Heart left ventricle (tissue), 16 donors: ENCODE measurements around the gene SLK. TPM values are rescaled to one million over a fixed set of nuclear protein-coding genes. Genes with fewer than 3 reads are reported as not detected.
A peak's percentile ranks its signal among the peaks of the same experiment; 100 is the strongest.

ENCODE experiments used
- ATAC-seq, 4 donors: fragments of 200-7000 bp; cut with Tn5 transposase; one replicate each; pipeline ENCODE4 v1.9.1; 2020 to 2022; ENCODE audit warnings: moderate library complexity in 4 of 4, mild to moderate bottlenecking in 3 of 4, moderate number of reproducible peaks in 1 of 4
- DNase-seq, 5 donors: peaks; one replicate each; pipeline ENCODE4 v3.0.0-alpha.2; 2020
- H3K27ac ChIP-seq, 12 donors: fragments of 200-600 bp; sonication (generic) in 4 of 12; one replicate each; pipeline versions ENCODE4 v1.5.0 to v1.8.0; 2016 to 2022; ENCODE audit warnings: mild to moderate bottlenecking in 2 of 12
- H3K27me3 ChIP-seq, 9 donors: fragments of 200-600 bp; sonication (generic) in 2 of 9; one replicate each; pipeline versions ENCODE4 v1.5.1 to v1.8.0; 2016 to 2022; ENCODE audit warnings: mild to moderate bottlenecking in 3 of 9
- H3K36me3 ChIP-seq, 9 donors: fragments of 200-600 bp; sonication (generic) in 2 of 9; one replicate each; pipeline versions ENCODE4 v1.5.0 to v1.8.0; 2018 to 2022; ENCODE audit warnings: mild to moderate bottlenecking in 2 of 9
- H3K4me1 ChIP-seq, 12 donors: fragments of 200-600 bp; sonication (generic) in 4 of 12; one replicate each; pipeline versions ENCODE4 v1.5.0 to v1.8.0; 2016 to 2022; ENCODE audit warnings: mild to moderate bottlenecking in 3 of 12
- H3K4me3 ChIP-seq, 12 donors: fragments of 200-600 bp; sonication (generic) in 4 of 12; one replicate each; pipeline versions ENCODE4 v1.5.0 to v1.8.0; 2017 to 2022; ENCODE audit warnings: mild to moderate bottlenecking in 9 of 12, moderate library complexity in 4 of 12
- H3K9me3 ChIP-seq, 12 donors: fragments of 200-600 bp; sonication (generic) in 4 of 12; one replicate each; pipeline versions ENCODE4 v1.5.0 to v1.8.0; 2016 to 2022; ENCODE audit warnings: mild to moderate bottlenecking in 1 of 12
- CTCF ChIP-seq, 12 donors: fragments of 200-600 bp; sonication (generic) in 4 of 12; IDR thresholded peaks; one replicate each; pipeline versions ENCODE4 v1.5.0 to v1.8.0; 2018 to 2022; ENCODE audit warnings: antibody characterized with exemption in 12 of 12, mild to moderate bottlenecking in 5 of 12
- POLR2A ChIP-seq, 2 donors: fragments of 450-650 bp; IDR thresholded peaks; one replicate each; pipeline ENCODE4 v1.6.1; 2017; ENCODE audit warnings: antibody characterized with exemption in 2 of 2, mild to moderate bottlenecking in 2 of 2, moderate library complexity in 2 of 2
- WGBS, 4 donors: extraction: QIAGEN DNeasy Blood & Tissue Kit in 2 of 4; methylation state at CpG; one replicate each; pipeline versions ENCODE4 v1.1.5 to v1.1.7; 2013 to 2018; 5-methylcytosine and 5-hydroxymethylcytosine counted together
- intact Hi-C, 10 donors: fragments of 100-400 bp; cut with DNase I; formaldehyde crosslinking; loops; one replicate each; pipeline versions ENCODE4 v1.11.1 to v1.14.2; 2022
- polyA plus RNA-seq, 2 donors: library from polyadenylated mRNA; stranded (reverse); fragments of 200-250 nt; gene quantifications; one replicate each; pipeline ENCODE4 v1.2.3, GENCODE V29; 2013
- total RNA-seq, 9 donors: library from RNA; depleted of rRNA in 2 of 9; stranded (reverse); fragments of >200 nt in 2 of 9; fragmentation: NEBNext Ultra II Directional in 3 of 9; extraction: Animal tissue kit (Norgen Biotek cat#: 25700) in 3 of 9; gene quantifications; one replicate each; pipeline versions ENCODE4 v1.1.0 to v1.2.4, GENCODE V29; 2016 to 2023
- donor health status: ischemic (EF 13 %, LVEDD 7.1; RV severe dilation, severe dysfunction).
- donor health status: healthy with polysubstance abuse.
- donor health status: DM: no; HTN: yes; CAD: no.
- donor health status: DM: no; HTN: no; CAD: no.
- donor health status: ischemic (EF 25% LVEDD 6.9; RV normal size, moderate dysfunction).
- donor health status: ischemic (EF 25% LVEDD 5.7; RV mildly dilated, moderate dysfunction).
- donor health status: healthy.
- donor health status: DM: yes; HTN: yes; CAD: no.
- donor health status: ischemic (EF 35%, LVEDD 5.7; RV mildly dilated, moderate dysfunction).
- donor health status: nonischemic (EF 11% LVEDD 7.7; RV severe dilation, severe dysfunction).
- donor health status: DM: yes; HTN: yes; CAD: no.
- donor health status: PGD.
- donor health status: ischemic (EF 29% LVEDD 5.4; RV normal size, mild dysfunction).
- donor health status: nonischemic (EF 23%, LVEDD 6.1; RV moderate dilation, normal function).

SLK gene
- total and polyA plus RNA-seq, 11 donors: 10.0 to 57.8 (median 45.2) TPM

GRCh38 chr10:104022026-104022425 lies 55.1 kb downstream of the SLK start:
- ATAC-seq: no peak
- peaks cover 0 to 100% (median 92%) of the 10 kb centered on the region in 9 donors for H3K36me3 ChIP-seq
- WGBS, 4 donors: 78 to 86% (median 80%) methylated on average over 5 of the region's 5 CpGs
- H3K9me3 ChIP-seq: no peaks in the 10 kb centered on the region
- no peak overlapping the region for H3K27ac ChIP-seq
- H3K27me3 ChIP-seq: no peaks in the 10 kb centered on the region
- H3K4me3 ChIP-seq: no peak overlapping the region
- DNase-seq: no peak
- intact Hi-C loops: loop anchor here in 3 of 10 donors (10.0 kb wide), 1 partner anchor 137 kb away; no protein-coding TSS in a partner anchor
- TF ChIP-seq POLR2A (IDR thresholded peaks at IDR 0.05) (no peak), CTCF (IDR thresholded peaks at IDR 0.05) (no peak)
- H3K4me1 ChIP-seq: peaks cover 0 to 9% (median 0%) of the 10 kb centered on the region in 12 donors

GRCh38 chr10:104025524-104025923 lies 58.6 kb downstream of the SLK start:
- intact Hi-C loops: loop anchor here in 3 of 10 donors (5.0 to 10.0 kb wide), 2 partner anchors 97 to 141 kb away; partner anchors contain the start of gene SFR1 (in 2 of the 3)
- TF ChIP-seq POLR2A (IDR thresholded peaks at IDR 0.05) (no peak), CTCF (IDR thresholded peaks at IDR 0.05) (no peak)
- no peaks in the 10 kb centered on the region for H3K27me3 ChIP-seq
- H3K4me3 ChIP-seq: no peak overlapping the region
- no peaks in the 10 kb centered on the region for H3K9me3 ChIP-seq
- DNase-seq (no peak), ATAC-seq (no peak)
- 56 to 64% (median 60%) methylated on average over 5 of the region's 5 CpGs for WGBS, 4 donors
- H3K4me1 ChIP-seq: peaks cover 0 to 26% (median 16%) of the 10 kb centered on the region in 12 donors
- peaks cover 0 to 88% (median 76%) of the 10 kb centered on the region in 9 donors for H3K36me3 ChIP-seq
- H3K27ac ChIP-seq: peak overlapping the region in 1 of 12 donors; percentile 33

GRCh38 chr10:104026762-104027161 lies 59.8 kb downstream of the SLK start:
- H3K27me3 ChIP-seq: no peaks in the 10 kb centered on the region
- H3K4me3 ChIP-seq: no peak overlapping the region
- H3K27ac ChIP-seq: no peak overlapping the region
- H3K36me3 ChIP-seq: peaks cover 0 to 83% (median 68%) of the 10 kb centered on the region in 9 donors
- intact Hi-C loops: loop anchor here in 3 of 10 donors (5.0 to 10.0 kb wide), 2 partner anchors 96 to 142 kb away; partner anchors contain the start of gene SFR1 (in 2 of the 3)
- ATAC-seq: no peak
- 61 to 74% (median 68%) methylated on average over 2 of the region's 2 CpGs for WGBS, 4 donors
- H3K4me1 ChIP-seq: peaks cover 0 to 26% (median 17%) of the 10 kb centered on the region in 12 donors
- TF ChIP-seq CTCF (IDR thresholded peaks at IDR 0.05) (no peak), POLR2A (IDR thresholded peaks at IDR 0.05) (no peak)
- H3K9me3 ChIP-seq: no peaks in the 10 kb centered on the region
- no peak for DNase-seq

GRCh38 chr10:104028146-104028545 lies 61.2 kb downstream of the SLK start:
- H3K4me1 ChIP-seq: peaks cover 0 to 27% (median 18%) of the 10 kb centered on the region in 12 donors
- 61 to 74% (median 64%) methylated on average over 6 of the region's 6 CpGs for WGBS, 4 donors
- no peak overlapping the region for H3K4me3 ChIP-seq
- DNase-seq (peak in 2 of 5 donors; percentile 46 to 53), ATAC-seq (peak; percentile 78 to 87 (median 86))
- H3K27me3 ChIP-seq: no peaks in the 10 kb centered on the region
- peak overlapping the region; percentile 10 to 86 (median 78) for H3K27ac ChIP-seq
- intact Hi-C loops: loop anchor here in 4 of 10 donors (2.0 to 10.0 kb wide), 3 partner anchors 93 to 143 kb away; partner anchors contain the start of gene SFR1 (in 2 of the 4)
- TF ChIP-seq CTCF (IDR thresholded peaks at IDR 0.05): peak in 11 of 12 donors; percentile 31 to 65 (median 45)
- TF ChIP-seq POLR2A (IDR thresholded peaks at IDR 0.05): no peak
- no peaks in the 10 kb centered on the region for H3K9me3 ChIP-seq
- H3K36me3 ChIP-seq: peaks cover 0 to 77% (median 62%) of the 10 kb centered on the region in 9 donors
